ENCODE results near the gene FAM193A. TPM values are rescaled to one million over a fixed set of nuclear protein-coding genes. Genes with fewer than 3 reads are reported as not detected.

FAM193A gene
- total and polyA plus RNA-seq, 12 donors, result 7.5 to 20.6 (median 15.9) TPM

- Histone ChIP-seq H3K9me3 (no peaks in the 10 kb centered on the region), H3K4me3 (no peak overlapping the region), H3K4me1 (peaks cover 2 to 54% (median 37%) of the 10 kb centered on the region in 9 donors), H3K36me3 (peaks cover 0 to 14% (median 0%) of the 10 kb centered on the region in 9 donors), H3K27ac (no peak overlapping the region), H3K27me3 (no peaks in the 10 kb centered on the region)
- intact Hi-C loops (cut with DNase I), result no loop called here
- TF ChIP-seq, protein P1, sequence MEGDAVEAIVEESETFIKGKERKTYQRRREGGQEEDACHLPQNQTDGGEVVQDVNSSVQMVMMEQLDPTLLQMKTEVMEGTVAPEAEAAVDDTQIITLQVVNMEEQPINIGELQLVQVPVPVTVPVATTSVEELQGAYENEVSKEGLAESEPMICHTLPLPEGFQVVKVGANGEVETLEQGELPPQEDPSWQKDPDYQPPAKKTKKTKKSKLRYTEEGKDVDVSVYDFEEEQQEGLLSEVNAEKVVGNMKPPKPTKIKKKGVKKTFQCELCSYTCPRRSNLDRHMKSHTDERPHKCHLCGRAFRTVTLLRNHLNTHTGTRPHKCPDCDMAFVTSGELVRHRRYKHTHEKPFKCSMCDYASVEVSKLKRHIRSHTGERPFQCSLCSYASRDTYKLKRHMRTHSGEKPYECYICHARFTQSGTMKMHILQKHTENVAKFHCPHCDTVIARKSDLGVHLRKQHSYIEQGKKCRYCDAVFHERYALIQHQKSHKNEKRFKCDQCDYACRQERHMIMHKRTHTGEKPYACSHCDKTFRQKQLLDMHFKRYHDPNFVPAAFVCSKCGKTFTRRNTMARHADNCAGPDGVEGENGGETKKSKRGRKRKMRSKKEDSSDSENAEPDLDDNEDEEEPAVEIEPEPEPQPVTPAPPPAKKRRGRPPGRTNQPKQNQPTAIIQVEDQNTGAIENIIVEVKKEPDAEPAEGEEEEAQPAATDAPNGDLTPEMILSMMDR (IDR thresholded peaks at IDR 0.05), result no peak
- DNase-seq (no peak), ATAC-seq (no peak)
- 95 to 99% methylated on average over 4 of the region's 4 CpGs for WGBS, 2 donors
These were observed 36.4 kb downstream of the FAM193A start for GRCh38 chr4:2572866-2573265.

GRCh38 chr4:2574009-2574408 is 37.6 kb downstream of the FAM193A start:
- H3K4me1 ChIP-seq, result peaks cover 2 to 54% (median 37%) of the 10 kb centered on the region in 9 donors
- ATAC-seq, result no peak
- no peak overlapping the region for H3K27ac ChIP-seq
- no peak overlapping the region for H3K4me3 ChIP-seq
- WGBS, 2 donors, result 85 to 88% methylated on average over 7 of the region's 7 CpGs
- no peak for DNase-seq
- TF ChIP-seq, protein P1 (IDR thresholded peaks at IDR 0.05), result no peak
- H3K9me3 ChIP-seq, result no peaks in the 10 kb centered on the region
- peaks cover 0 to 8% (median 0%) of the 10 kb centered on the region in 9 donors for H3K36me3 ChIP-seq
- no peaks in the 10 kb centered on the region for H3K27me3 ChIP-seq
- intact Hi-C loops (cut with DNase I), result no loop called here

DNA sequence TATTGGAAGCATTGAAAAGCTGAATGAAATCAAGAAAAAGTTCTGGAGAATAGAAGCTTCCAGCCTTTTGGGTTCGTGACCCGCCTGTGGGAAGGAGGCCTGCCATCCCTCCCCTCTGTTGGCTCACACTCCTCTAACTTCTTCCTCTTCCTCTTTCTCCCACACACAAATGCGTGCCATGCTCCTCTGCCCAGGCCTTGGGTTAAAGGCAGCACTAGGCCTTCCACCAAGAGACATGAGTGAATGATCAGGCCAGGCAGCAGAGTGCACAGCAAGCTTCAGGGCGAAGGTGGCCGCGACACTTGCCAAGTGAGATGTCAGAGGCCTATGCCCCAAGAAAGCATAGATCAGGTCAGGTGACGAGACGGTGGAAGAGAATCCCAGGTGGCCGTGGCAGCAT is 38.4 kb downstream of the FAM193A start:
- peak in 1 of 8 donors; percentile 38 for ATAC-seq
- 83 to 90% methylated on average over 9 of the region's 9 CpGs for WGBS, 2 donors
- no peaks in the 10 kb centered on the region for H3K36me3 ChIP-seq
- peaks cover 2 to 52% (median 37%) of the 10 kb centered on the region in 9 donors for H3K4me1 ChIP-seq
- no peak for DNase-seq
- TF ChIP-seq, protein P1 (IDR thresholded peaks at IDR 0.05), result no peak
- no peaks in the 10 kb centered on the region for H3K27me3 ChIP-seq
- intact Hi-C loops (cut with DNase I), result no loop called here
- H3K9me3 ChIP-seq, result peaks cover 0 to 4% (median 0%) of the 10 kb centered on the region in 11 donors
- no peak overlapping the region for H3K27ac ChIP-seq
- H3K4me3 ChIP-seq, result no peak overlapping the region

DNA sequence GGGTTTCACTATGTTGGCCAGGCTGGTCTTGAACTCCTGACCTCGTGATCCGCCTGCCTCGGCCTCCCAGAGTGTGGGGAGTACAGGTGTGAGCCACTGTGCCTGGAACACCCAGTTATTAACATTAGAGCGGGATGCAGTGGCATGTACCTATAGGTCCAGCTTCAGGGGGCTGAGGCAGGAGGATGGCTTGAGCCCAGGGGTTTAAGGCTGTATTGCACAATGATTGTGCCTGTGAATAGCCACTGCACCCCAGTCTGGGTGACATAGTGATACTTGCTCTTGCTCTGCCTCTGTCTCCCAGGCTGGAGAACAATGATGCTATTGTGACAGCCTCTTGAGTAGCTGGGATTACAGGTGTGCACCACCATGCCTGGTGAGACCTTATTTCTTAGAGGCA is 39.8 kb downstream of the FAM193A start:
- Histone ChIP-seq H3K4me1 (peaks cover 2 to 38% (median 22%) of the 10 kb centered on the region in 9 donors), H3K9me3 (peaks cover 0 to 11% (median 0%) of the 10 kb centered on the region in 11 donors), H3K4me3 (no peak overlapping the region), H3K36me3 (no peaks in the 10 kb centered on the region), H3K27me3 (no peaks in the 10 kb centered on the region), H3K27ac (no peak overlapping the region)
- WGBS, 2 donors, result 98 to 99% methylated on average over 4 of the region's 4 CpGs
- ATAC-seq (peak in 1 of 8 donors; percentile 25), DNase-seq (no peak)
- TF ChIP-seq, protein P1 (IDR thresholded peaks at IDR 0.05), result no peak
- intact Hi-C loops (cut with DNase I), result no loop called here

Measured in heart right ventricle (tissue), 16 donors.